Measurements from ENCODE around the gene RFX2.
"Not testable (repeated sequence)": the region's sequence is repeated elsewhere in the genome, so short reads cannot be mapped to it uniquely, and the experiment has no call there.

Gene RFX2

GRCh38 chr19:6038634-6039405, 71.5 kb downstream of the RFX2 start:
- no peak for DNase-seq

- no peak for DNase-seq
Observed at GRCh38 chr19:6035026-6035425, 75.3 kb downstream of the RFX2 start.

GRCh38 chr19:6034512-6034911, 75.8 kb downstream of the RFX2 start:
- no peak for DNase-seq

DNA sequence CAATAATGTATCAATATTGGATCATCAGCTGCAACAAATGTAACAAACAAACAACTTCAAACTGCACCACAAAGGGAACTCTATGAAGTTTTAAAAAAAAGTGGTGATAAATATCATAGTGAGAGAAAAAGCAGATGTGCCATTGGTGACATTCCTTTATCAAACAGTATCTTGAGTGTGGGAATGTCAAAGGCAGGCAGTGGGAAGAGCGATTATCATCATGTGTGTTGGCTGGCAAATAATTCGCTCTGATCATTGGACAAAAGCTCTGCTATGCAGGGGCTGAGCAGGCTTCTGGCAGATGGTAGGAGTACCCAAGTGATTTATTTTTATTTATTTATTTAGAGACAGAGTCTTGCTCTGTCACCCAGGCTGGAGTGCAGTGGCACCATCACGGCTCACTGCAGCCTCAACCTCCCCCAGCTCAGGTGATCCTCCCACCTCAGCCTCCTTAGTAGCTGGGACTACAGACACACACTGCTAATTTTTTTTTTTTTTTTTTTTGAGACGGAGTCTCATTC, 76.5 kb downstream of the RFX2 start:
- DNase-seq: no peak

GRCh38 chr19:6032827-6033226, 77.5 kb downstream of the RFX2 start:
- DNase-seq: no peak

DNA sequence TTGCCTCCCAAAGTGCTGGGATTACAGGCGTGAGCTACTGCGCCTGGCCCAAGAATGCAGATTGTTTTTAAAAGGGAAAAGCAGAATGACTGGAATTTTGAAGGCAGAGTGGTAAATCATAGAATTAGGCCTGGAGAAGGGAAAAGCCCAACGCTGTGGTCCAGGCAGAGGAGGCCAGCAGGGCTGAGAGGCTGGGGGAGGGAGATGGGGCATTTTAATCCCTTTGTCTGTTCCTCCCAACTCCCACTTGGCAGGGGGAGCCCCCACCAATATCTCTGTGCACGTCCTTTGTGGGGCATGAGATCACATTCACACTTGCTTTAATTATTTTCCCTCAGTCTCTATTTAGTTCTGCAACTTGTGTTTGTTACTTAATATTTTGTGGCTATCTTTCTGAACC, 77.9 kb downstream of the RFX2 start:
- no peak for DNase-seq

DNA sequence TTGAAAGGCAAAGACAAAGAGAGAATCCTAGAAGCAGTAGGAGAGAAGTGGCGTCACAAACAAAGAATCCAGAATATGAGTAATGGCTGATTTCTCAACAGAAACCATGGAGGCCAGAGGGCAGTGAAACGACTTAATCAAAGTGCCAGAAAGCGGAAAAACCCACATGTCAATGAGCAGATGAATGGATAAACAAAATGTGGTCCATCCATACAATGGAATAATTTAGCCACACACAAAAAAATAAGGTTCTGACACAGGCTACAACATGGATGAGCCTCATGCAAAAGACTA, 80.1 kb downstream of the RFX2 start:
- peak; percentile 41 for DNase-seq

- no peak for DNase-seq
Observed at GRCh38 chr19:6026390-6027227, 83.7 kb downstream of the RFX2 start.

- DNase-seq: not testable (repeated sequence)
Observed at GRCh38 chr19:6024756-6025155, 85.5 kb downstream of the RFX2 start.

- DNase-seq: no peak
Observed at GRCh38 chr19:6023936-6024335, 86.4 kb downstream of the RFX2 start.

- peak; percentile 66 for DNase-seq
Observed at GRCh38 chr19:6023085-6023682, 87.1 kb downstream of the RFX2 start.

DNA sequence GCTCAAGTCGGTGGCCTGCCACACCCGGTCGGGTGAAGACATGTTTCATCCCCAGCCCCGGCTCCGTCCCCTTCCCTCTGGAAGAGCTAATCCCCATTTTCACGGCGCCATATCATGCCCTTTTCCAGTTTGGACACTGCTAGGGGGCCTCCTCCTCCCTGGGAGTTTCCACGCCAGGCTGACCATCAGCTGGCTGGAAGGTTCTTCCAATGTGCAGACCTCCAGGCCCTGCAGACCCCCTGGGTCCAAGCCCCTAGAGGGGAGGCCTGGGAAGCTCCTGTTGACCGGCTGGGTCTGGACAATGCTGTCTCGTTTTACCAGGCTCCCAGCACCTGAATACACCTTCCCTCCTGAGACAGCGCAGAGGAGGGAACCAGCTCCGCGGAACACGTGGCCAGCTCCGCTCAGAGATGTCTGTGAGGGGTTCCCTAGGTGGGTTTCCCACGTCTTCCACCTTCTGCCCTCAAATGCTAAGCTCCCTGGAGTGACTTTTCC, 87.7 kb downstream of the RFX2 start:
- DNase-seq: no peak

DNA sequence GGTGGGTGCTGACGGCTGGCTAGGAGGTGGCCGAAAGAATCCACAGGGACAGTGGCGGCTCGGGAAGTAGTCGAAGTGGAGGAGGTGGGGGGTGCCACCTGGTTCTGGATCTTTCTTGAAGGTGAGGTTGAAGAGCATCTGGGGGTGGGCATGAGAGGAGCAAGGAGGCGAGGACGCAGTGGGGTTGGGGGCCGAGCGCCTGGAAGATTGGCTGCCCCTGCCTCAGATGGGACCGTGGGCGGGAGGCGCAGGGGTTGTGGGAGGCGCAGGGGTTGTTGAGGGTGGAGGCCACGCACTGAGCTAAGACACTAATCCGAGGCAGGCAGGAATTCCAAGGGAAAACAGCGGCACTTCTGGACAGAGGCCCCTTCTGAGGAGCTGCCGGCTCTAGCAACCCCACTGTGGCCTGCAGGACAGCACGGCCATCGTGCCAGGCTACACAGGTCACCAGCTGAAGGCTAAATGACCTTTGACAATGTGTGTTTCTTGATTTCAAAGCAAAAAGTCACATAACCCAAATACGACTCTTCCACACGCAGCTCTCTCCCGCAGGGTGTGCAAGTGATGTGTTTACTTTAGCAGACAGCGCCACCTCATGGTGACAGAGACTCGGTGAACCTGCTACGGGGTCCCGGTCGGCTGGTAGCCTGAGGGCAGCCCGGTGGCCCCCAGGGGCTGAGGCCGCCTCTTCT, 88.3 kb downstream of the RFX2 start:
- peak; percentile 77 for DNase-seq

- DNase-seq: no peak
Observed at GRCh38 chr19:6020972-6021805, 89.1 kb downstream of the RFX2 start.

DNA sequence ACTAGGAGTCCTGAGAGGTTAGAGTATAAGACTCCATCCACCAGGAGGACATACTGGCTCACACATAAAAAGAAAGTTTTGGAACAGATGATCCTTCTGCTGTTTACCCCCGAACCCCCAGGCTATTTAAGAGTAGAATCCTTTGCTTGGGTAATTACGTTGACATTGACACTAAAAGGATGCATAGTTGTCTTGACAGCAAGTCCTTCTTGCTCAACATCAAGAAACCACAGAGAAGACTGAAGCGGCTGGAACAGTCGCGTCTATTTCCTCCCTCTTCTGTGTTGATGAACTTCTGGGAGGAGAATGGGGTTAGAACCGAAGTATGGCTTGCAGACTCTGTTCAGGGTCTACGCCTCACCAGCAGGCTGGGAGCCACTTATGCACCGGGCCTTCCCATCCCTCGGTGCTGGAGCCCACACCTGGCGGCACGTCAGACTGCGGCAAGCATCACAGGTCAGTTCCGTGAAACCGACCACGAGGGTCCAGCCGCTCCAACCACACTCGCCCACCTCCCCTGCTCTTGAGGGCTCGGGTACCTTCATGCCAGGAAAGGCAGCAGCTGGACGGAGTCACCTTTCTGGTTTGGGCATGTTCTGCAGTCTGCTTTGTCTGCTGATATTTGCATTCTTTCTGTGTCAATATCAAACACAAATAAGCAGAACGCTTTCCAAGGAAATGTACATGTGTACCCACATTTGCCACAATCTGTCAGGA, 90.0 kb downstream of the RFX2 start:
- peak; percentile 17 for DNase-seq

DNA sequence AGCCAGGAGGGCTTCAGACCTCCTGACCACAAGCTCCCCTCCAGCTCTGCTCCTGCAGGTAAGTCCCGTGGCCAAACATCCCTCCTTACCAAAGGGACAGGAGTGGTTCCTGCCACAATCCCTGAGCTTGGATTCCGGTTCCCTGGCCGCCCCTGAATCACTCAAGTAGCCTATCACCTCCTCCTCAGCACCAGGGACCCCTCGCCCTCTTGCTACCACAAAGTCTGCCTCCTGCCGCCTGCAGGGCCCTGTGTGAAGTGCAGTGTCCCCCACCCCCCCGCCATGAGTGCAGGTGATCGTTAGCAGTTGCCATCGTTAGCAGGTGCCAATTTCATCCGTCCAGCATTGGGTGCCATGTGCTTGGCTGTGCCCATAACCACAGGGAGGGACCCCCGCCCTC, 91.5 kb downstream of the RFX2 start:
- no peak for DNase-seq

- DNase-seq: no peak
Observed at GRCh38 chr19:6017576-6017975, 92.7 kb downstream of the RFX2 start.

GRCh38 chr19:6015841-6016545, 94.3 kb downstream of the RFX2 start:
- DNase-seq: no peak

DNA sequence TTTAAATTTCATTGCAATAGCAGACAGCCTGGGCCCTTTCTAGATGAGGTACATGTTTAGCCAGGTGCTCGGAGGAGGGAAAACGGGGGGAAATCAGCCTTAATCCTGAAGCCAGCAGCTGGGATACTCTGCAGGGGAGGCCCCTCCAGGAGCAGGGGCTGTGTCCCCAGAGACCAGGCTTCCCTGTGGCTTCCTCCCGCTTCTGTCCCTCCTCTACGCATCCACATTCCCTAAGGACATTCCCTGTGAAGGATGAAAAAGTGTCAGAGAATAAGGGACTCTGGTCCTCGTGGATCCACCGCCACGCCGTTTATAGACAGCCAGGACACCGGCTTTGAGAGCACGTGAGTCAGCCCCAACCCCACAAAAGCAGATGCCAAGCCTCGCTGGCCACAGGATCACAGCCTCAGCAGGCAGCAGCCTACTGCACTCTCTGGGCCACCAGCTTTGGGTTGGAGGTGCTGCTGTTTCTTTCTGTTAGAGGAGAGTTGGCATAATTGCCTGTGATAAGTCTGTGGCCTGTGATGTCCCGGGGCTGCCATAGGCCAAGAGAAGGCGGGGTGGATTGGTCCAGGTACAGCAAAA, 95.7 kb downstream of the RFX2 start:
- DNase-seq: no peak
